Progenitor cell of endocrine pancreas (in vitro differentiated cells): ENCODE results near the gene GRIA3. TPM values are rescaled to one million over a fixed set of nuclear protein-coding genes. Genes with fewer than 3 reads are reported as not detected.

Source experiments
- DNase-seq: peaks from one replicate; pipeline ENCODE4 v3.0.0; 2021; ENCODE audit warnings: low spot score; ENCODE audit not compliant: unreplicated experiment
- H3K27ac Mint-ChIP-seq: 2 replicates; pipeline ENCODE4 v1.8.0; 2021; ENCODE audit warnings: mild to moderate bottlenecking, moderate library complexity, mixed read lengths
- H3K27me3 Mint-ChIP-seq: 2 replicates; pipeline ENCODE4 v1.8.0; 2021; ENCODE audit warnings: mixed read lengths
- H3K36me3 Mint-ChIP-seq: 2 replicates; pipeline ENCODE4 v1.8.0; 2022; ENCODE audit warnings: mixed read lengths; ENCODE audit not compliant: insufficient read depth
- H3K4me1 Mint-ChIP-seq: 2 replicates; pipeline ENCODE4 v1.8.0; 2021; ENCODE audit warnings: low read depth, mixed read lengths
- H3K4me3 Mint-ChIP-seq: 2 replicates; pipeline ENCODE4 v1.8.0; 2021; ENCODE audit warnings: low read depth, mild to moderate bottlenecking, moderate library complexity, mixed read lengths
- H3K9me3 Mint-ChIP-seq: 2 replicates; pipeline ENCODE4 v1.8.0; 2021; ENCODE audit warnings: low read depth, mixed read lengths
- CTCF ChIP-seq: fragments of 200-600 bp; sonication (generic); IDR thresholded peaks from one replicate; pipeline ENCODE4 v1.5.0; 2021; ENCODE audit warnings: antibody characterized with exemption, mild to moderate bottlenecking; ENCODE audit not compliant: unreplicated experiment
- total RNA-seq: library from RNA; stranded (reverse); gene quantifications from 2 replicates; pipeline ENCODE4 v1.2.1, GENCODE V29; 2021

Gene GRIA3
- total RNA-seq, 1 donor from 2014 or later, result 2.5 TPM

GRCh38 chrX:123256378-123256777 is 72.3 kb downstream of the GRIA3 start:
- Mint-ChIP-seq H3K9me3 (peaks cover 45% of the 10 kb centered on the region), H3K4me3 (no peak overlapping the region), H3K4me1 (no peaks in the 10 kb centered on the region), H3K36me3 (no peaks in the 10 kb centered on the region), H3K27me3 (no peaks in the 10 kb centered on the region), H3K27ac (no peak overlapping the region)
- no peak for DNase-seq
- TF ChIP-seq CTCF, result no peak

- Mint-ChIP-seq H3K27me3 (no peaks in the 10 kb centered on the region), H3K4me3 (no peak overlapping the region), H3K9me3 (peaks cover 32% of the 10 kb centered on the region), H3K27ac (no peak overlapping the region), H3K36me3 (no peaks in the 10 kb centered on the region), H3K4me1 (peaks cover 7% of the 10 kb centered on the region)
- DNase-seq, result no peak
- no peak for TF ChIP-seq CTCF
Measured at GRCh38 chrX:123260920-123261418, 76.9 kb downstream of the GRIA3 start.

GRCh38 chrX:123263270-123263669 is 79.2 kb downstream of the GRIA3 start:
- H3K9me3 Mint-ChIP-seq, result peaks cover 28% of the 10 kb centered on the region
- no peaks in the 10 kb centered on the region for H3K27me3 Mint-ChIP-seq
- no peak for DNase-seq
- no peak overlapping the region for H3K27ac Mint-ChIP-seq
- no peak for TF ChIP-seq CTCF
- H3K4me1 Mint-ChIP-seq, result peaks cover 7% of the 10 kb centered on the region
- no peak overlapping the region for H3K4me3 Mint-ChIP-seq
- H3K36me3 Mint-ChIP-seq, result peaks cover 4% of the 10 kb centered on the region

- Mint-ChIP-seq H3K9me3 (peaks cover 25% of the 10 kb centered on the region), H3K36me3 (peaks cover 4% of the 10 kb centered on the region), H3K4me3 (no peak overlapping the region), H3K27ac (no peak overlapping the region), H3K4me1 (peaks cover 7% of the 10 kb centered on the region), H3K27me3 (no peaks in the 10 kb centered on the region)
- no peak for TF ChIP-seq CTCF
- no peak for DNase-seq
Measured at GRCh38 chrX:123263747-123264146, 79.7 kb downstream of the GRIA3 start.

GRCh38 chrX:123267220-123267619 is 83.1 kb downstream of the GRIA3 start:
- H3K36me3 Mint-ChIP-seq, result peaks cover 4% of the 10 kb centered on the region
- no peak for TF ChIP-seq CTCF
- DNase-seq, result no peak
- H3K27ac Mint-ChIP-seq, result no peak overlapping the region
- H3K9me3 Mint-ChIP-seq, result peaks cover 17% of the 10 kb centered on the region
- H3K27me3 Mint-ChIP-seq, result no peaks in the 10 kb centered on the region
- H3K4me3 Mint-ChIP-seq, result no peak overlapping the region
- H3K4me1 Mint-ChIP-seq, result peaks cover 7% of the 10 kb centered on the region
